ENCODE data around the gene ACOX2.

ACOX2 gene

GRCh38 chr3:58566398-58567250 is 29.6 kb upstream of the ACOX2 start:
- no peak for DNase-seq

- no peak for DNase-seq
Observed at GRCh38 chr3:58565621-58566397, 28.8 kb upstream of the ACOX2 start.

- no peak for DNase-seq
Observed at GRCh38 chr3:58564456-58565160, 27.6 kb upstream of the ACOX2 start.

- no peak for DNase-seq
Observed at GRCh38 chr3:58564054-58564453, 27.1 kb upstream of the ACOX2 start.

GRCh38 chr3:58563386-58564035 is 26.5 kb upstream of the ACOX2 start:
- DNase-seq: no peak

- no peak for DNase-seq
Observed at GRCh38 chr3:58562498-58562897, 25.5 kb upstream of the ACOX2 start.

GRCh38 chr3:58560771-58561311 is 23.9 kb upstream of the ACOX2 start:
- DNase-seq: no peak

GRCh38 chr3:58559586-58559985 is 22.6 kb upstream of the ACOX2 start:
- no peak for DNase-seq

- DNase-seq: no peak
Observed at GRCh38 chr3:58557491-58557890, 20.5 kb upstream of the ACOX2 start.

GRCh38 chr3:58556761-58557221 is 19.8 kb upstream of the ACOX2 start:
- DNase-seq: no peak

GRCh38 chr3:58556001-58556400 is 19.0 kb upstream of the ACOX2 start:
- no peak for DNase-seq

- DNase-seq: no peak
Observed at GRCh38 chr3:58555203-58555602, 18.2 kb upstream of the ACOX2 start.

GRCh38 chr3:58553003-58553402 is 16.0 kb upstream of the ACOX2 start:
- DNase-seq: no peak

GRCh38 chr3:58551636-58552180 is 14.7 kb upstream of the ACOX2 start:
- DNase-seq: no peak

- DNase-seq: no peak
Observed at GRCh38 chr3:58544541-58544940, 7.6 kb upstream of the ACOX2 start.

- DNase-seq: no peak
Observed at GRCh38 chr3:58540176-58540858, 3.3 kb upstream of the ACOX2 start.

GRCh38 chr3:58539626-58540025 is 2.6 kb upstream of the ACOX2 start:
- DNase-seq: no peak

GRCh38 chr3:58537412-58538301 is 667 bp upstream of the ACOX2 start:
- no peak for DNase-seq

GRCh38 chr3:58535531-58536500 is 1.2 kb downstream of the ACOX2 start:
- no peak for DNase-seq

Data from cortex of kidney (tissue), 1 donor.